IPS-15b (cell line): ENCODE measurements around the gene VWC2.
"Not testable (repeated sequence)": the region's sequence is repeated elsewhere in the genome, so short reads cannot be mapped to it uniquely, and the experiment has no call there.

Experiments
- H3K27me3 ChIP-seq: one replicate; pipeline ENCODE4 v1.6.1; 2013; ENCODE audit warnings: low read length; ENCODE audit not compliant: control insufficient read depth, insufficient read depth
- H3K36me3 ChIP-seq: one replicate; pipeline ENCODE4 v1.6.1; 2013; ENCODE audit warnings: low read length; ENCODE audit not compliant: control insufficient read depth, insufficient read depth
- H3K4me1 ChIP-seq: one replicate; pipeline ENCODE4 v1.6.1; 2013; ENCODE audit warnings: mild to moderate bottlenecking, low read length; ENCODE audit not compliant: control insufficient read depth, insufficient read depth
- H3K4me3 ChIP-seq: one replicate; pipeline ENCODE4 v1.5.1; 2013; ENCODE audit warnings: low read depth, low read length
- H3K9ac ChIP-seq: one replicate; pipeline ENCODE4 v1.6.1; 2013; ENCODE audit warnings: low read depth, mild to moderate bottlenecking, low read length
- H3K9me3 ChIP-seq: one replicate; pipeline ENCODE4 v1.6.1; 2013; ENCODE audit warnings: mild to moderate bottlenecking, low read length; ENCODE audit not compliant: control insufficient read depth, insufficient read depth

The VWC2 gene

GRCh38 chr7:49822856-49823255 lies 49.4 kb downstream of the VWC2 start:
- Histone ChIP-seq H3K4me1 (peaks cover 2% of the 10 kb centered on the region), H3K27me3 (no peaks in the 10 kb centered on the region), H3K9ac (no peak overlapping the region), H3K36me3 (no peaks in the 10 kb centered on the region), H3K4me3 (no peak overlapping the region), H3K9me3 (no peaks in the 10 kb centered on the region)

- H3K9me3 ChIP-seq = no peaks in the 10 kb centered on the region
- H3K4me1 ChIP-seq = peaks cover 2% of the 10 kb centered on the region
- no peaks in the 10 kb centered on the region for H3K36me3 ChIP-seq
- H3K9ac ChIP-seq = no peak overlapping the region
- no peak overlapping the region for H3K4me3 ChIP-seq
- H3K27me3 ChIP-seq = no peaks in the 10 kb centered on the region
Measured at GRCh38 chr7:49823566-49823965, 50.1 kb downstream of the VWC2 start.

- Histone ChIP-seq H3K27me3 (no peaks in the 10 kb centered on the region), H3K4me1 (no peaks in the 10 kb centered on the region), H3K9ac (no peak overlapping the region)
Measured at GRCh38 chr7:49839863-49840645, 66.6 kb downstream of the VWC2 start.

GRCh38 chr7:49840751-49841405 lies 67.4 kb downstream of the VWC2 start:
- Histone ChIP-seq H3K27me3 (no peaks in the 10 kb centered on the region), H3K36me3 (no peaks in the 10 kb centered on the region), H3K4me3 (no peak overlapping the region), H3K4me1 (no peaks in the 10 kb centered on the region), H3K9me3 (no peaks in the 10 kb centered on the region), H3K9ac (no peak overlapping the region)

More at GRCh38 chr7:49839863-49840645, 66.6 kb downstream of the VWC2 start:
- no peaks in the 10 kb centered on the region for H3K36me3 ChIP-seq
- H3K4me3 ChIP-seq = no peak overlapping the region
- no peaks in the 10 kb centered on the region for H3K9me3 ChIP-seq

GRCh38 chr7:49845626-49846025 lies 72.2 kb downstream of the VWC2 start:
- Histone ChIP-seq H3K27me3 (no peaks in the 10 kb centered on the region), H3K4me3 (no peak overlapping the region), H3K4me1 (no peaks in the 10 kb centered on the region), H3K9me3 (no peaks in the 10 kb centered on the region), H3K36me3 (no peaks in the 10 kb centered on the region), H3K9ac (no peak overlapping the region)

- no peaks in the 10 kb centered on the region for H3K36me3 ChIP-seq
- H3K27me3 ChIP-seq = no peaks in the 10 kb centered on the region
- no peak overlapping the region for H3K4me3 ChIP-seq
- no peaks in the 10 kb centered on the region for H3K4me1 ChIP-seq
- no peaks in the 10 kb centered on the region for H3K9me3 ChIP-seq
- no peak overlapping the region for H3K9ac ChIP-seq
Measured at GRCh38 chr7:49848211-49848841, 74.9 kb downstream of the VWC2 start.

- no peaks in the 10 kb centered on the region for H3K27me3 ChIP-seq
- H3K36me3 ChIP-seq = no peaks in the 10 kb centered on the region
- no peaks in the 10 kb centered on the region for H3K9me3 ChIP-seq
- no peak overlapping the region for H3K9ac ChIP-seq
- H3K4me1 ChIP-seq = peaks cover 4% of the 10 kb centered on the region
- no peak overlapping the region for H3K4me3 ChIP-seq
Measured at GRCh38 chr7:49850921-49851613, 77.6 kb downstream of the VWC2 start.

GRCh38 chr7:49851614-49851934 lies 78.1 kb downstream of the VWC2 start:
- H3K36me3 ChIP-seq, H3K4me3 ChIP-seq, H3K9ac ChIP-seq, H3K27me3 ChIP-seq, H3K9me3 ChIP-seq, H3K4me1 ChIP-seq: not testable (repeated sequence)

GRCh38 chr7:49852619-49853462 lies 79.4 kb downstream of the VWC2 start:
- no peaks in the 10 kb centered on the region for H3K9me3 ChIP-seq
- H3K27me3 ChIP-seq = no peaks in the 10 kb centered on the region
- no peak overlapping the region for H3K4me3 ChIP-seq
- H3K4me1 ChIP-seq = peaks cover 4% of the 10 kb centered on the region
- no peak overlapping the region for H3K9ac ChIP-seq
- no peaks in the 10 kb centered on the region for H3K36me3 ChIP-seq

GRCh38 chr7:49855281-49855980 lies 82.0 kb downstream of the VWC2 start:
- Histone ChIP-seq H3K4me3 (no peak overlapping the region), H3K9ac (no peak overlapping the region), H3K9me3 (no peaks in the 10 kb centered on the region), H3K4me1 (peaks cover 4% of the 10 kb centered on the region), H3K36me3 (no peaks in the 10 kb centered on the region), H3K27me3 (no peaks in the 10 kb centered on the region)

GRCh38 chr7:49860293-49860692 lies 86.9 kb downstream of the VWC2 start:
- Histone ChIP-seq H3K4me3 (no peak overlapping the region), H3K9me3 (no peaks in the 10 kb centered on the region), H3K27me3 (no peaks in the 10 kb centered on the region), H3K9ac (no peak overlapping the region), H3K36me3 (no peaks in the 10 kb centered on the region), H3K4me1 (peaks cover 4% of the 10 kb centered on the region)
